ENCODE data around the gene SF3B6.

DNA sequence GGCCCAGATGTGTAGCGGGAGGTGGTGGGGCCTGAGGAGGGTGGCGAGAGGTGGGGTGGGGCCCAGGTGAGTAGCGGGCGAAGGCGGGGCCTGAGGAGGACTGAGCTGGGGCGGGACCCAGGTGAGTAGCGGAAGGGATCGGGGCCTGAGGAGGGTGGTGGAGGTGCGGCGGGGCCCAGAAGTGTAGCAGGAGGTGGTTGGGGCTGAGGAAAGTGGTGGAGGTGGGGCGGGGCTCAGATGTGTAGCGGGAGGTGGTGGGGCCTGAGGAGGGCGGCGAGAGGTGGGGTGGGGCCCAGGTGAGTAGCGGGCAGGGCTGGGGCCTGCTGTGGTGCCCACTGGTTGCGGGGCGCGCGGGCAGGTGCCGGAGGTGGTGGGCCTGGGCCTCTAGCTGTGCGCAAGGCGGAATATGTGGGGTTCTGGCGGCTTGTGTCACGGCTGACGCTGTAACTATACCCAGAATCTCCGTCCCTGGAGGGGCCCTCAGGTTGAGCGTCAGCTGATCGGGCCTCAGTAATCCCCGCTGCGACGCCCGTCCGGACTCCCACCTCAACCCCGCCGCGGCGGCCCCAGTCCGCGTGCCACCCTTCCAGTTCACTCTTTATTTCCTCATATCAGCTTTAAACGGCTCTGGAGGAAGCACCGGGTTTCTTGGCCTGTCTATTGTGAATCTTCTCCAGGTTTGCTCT lies 866 bp upstream of the SF3B6 start:
- TF ChIP-seq, protein P1, sequence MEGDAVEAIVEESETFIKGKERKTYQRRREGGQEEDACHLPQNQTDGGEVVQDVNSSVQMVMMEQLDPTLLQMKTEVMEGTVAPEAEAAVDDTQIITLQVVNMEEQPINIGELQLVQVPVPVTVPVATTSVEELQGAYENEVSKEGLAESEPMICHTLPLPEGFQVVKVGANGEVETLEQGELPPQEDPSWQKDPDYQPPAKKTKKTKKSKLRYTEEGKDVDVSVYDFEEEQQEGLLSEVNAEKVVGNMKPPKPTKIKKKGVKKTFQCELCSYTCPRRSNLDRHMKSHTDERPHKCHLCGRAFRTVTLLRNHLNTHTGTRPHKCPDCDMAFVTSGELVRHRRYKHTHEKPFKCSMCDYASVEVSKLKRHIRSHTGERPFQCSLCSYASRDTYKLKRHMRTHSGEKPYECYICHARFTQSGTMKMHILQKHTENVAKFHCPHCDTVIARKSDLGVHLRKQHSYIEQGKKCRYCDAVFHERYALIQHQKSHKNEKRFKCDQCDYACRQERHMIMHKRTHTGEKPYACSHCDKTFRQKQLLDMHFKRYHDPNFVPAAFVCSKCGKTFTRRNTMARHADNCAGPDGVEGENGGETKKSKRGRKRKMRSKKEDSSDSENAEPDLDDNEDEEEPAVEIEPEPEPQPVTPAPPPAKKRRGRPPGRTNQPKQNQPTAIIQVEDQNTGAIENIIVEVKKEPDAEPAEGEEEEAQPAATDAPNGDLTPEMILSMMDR (IDR thresholded peaks at IDR 0.05; ENCODE audit: low read length) = no peak
- TF ChIP-seq EZH2phosphoT487 (IDR thresholded peaks at IDR 0.05; ENCODE audit: low read length) (no peak), EZH2 (optimal IDR thresholded peaks at IDR 0.05; ENCODE audit: low read depth, low read length) (no peak)

All from MM.1S (cell line).